GM23338 (cell line): ENCODE results near the gene DACT2. TPM values are rescaled to one million over a fixed set of nuclear protein-coding genes. Genes with fewer than 3 reads are reported as not detected.

Source experiments
- ATAC-seq: fragments of 200-7000 bp; cut with Tn5 transposase; 3 replicates; pipeline ENCODE4 v1.9.1; 2020
- DNase-seq: peaks from one replicate; pipeline ENCODE4 v3.0.0-alpha.2; 2015; ENCODE audit warnings: low spot score
- H2AFZ ChIP-seq: fragments of 200-600 bp; sonication (generic); 2 replicates; pipeline ENCODE4 v1.8.0; 2016; ENCODE audit warnings: antibody characterized with exemption, mild to moderate bottlenecking, moderate library complexity
- H3F3A ChIP-seq: fragments of 200-600 bp; sonication (generic); replicated peaks from 2 replicates; pipeline ENCODE4 v1.8.0; 2017; ENCODE audit warnings: antibody characterized with exemption, mixed run types, low read depth
- H3K27ac ChIP-seq: fragments of 200-600 bp; sonication (generic); 2 replicates; pipeline ENCODE4 v1.6.1; 2016; ENCODE audit warnings: low read depth
- H3K27me3 ChIP-seq: fragments of 200-600 bp; sonication (generic); 2 replicates; pipeline ENCODE4 v1.8.0; 2016; ENCODE audit warnings: mild to moderate bottlenecking, mixed run types, moderate library complexity; ENCODE audit not compliant: insufficient read depth
- H3K36me3 ChIP-seq: fragments of 200-600 bp; sonication (generic); 2 replicates; pipeline ENCODE4 v1.8.0; 2016; ENCODE audit warnings: mild to moderate bottlenecking; ENCODE audit not compliant: insufficient read depth
- H3K4me1 ChIP-seq: fragments of 200-600 bp; sonication (generic); 2 replicates; pipeline ENCODE4 v1.8.0; 2016; ENCODE audit warnings: mild to moderate bottlenecking, moderate library complexity; ENCODE audit not compliant: insufficient read depth
- H3K4me2 ChIP-seq: fragments of 200-600 bp; sonication (generic); 2 replicates; pipeline ENCODE4 v1.7.1; 2017; ENCODE audit warnings: mixed run types
- H3K4me3 ChIP-seq: fragments of 200-600 bp; sonication (generic); 2 replicates; pipeline ENCODE4 v1.6.1; 2016; ENCODE audit warnings: mixed run types
- H3K79me2 ChIP-seq: fragments of 200-600 bp; sonication (generic); replicated peaks from 2 replicates; pipeline ENCODE4 v1.8.0; 2017; ENCODE audit warnings: mild to moderate bottlenecking; ENCODE audit not compliant: insufficient read depth
- H3K9me2 ChIP-seq: fragments of 200-600 bp; sonication (generic); 2 replicates; pipeline ENCODE4 v1.8.0; 2017; ENCODE audit not compliant: insufficient read depth
- H4K20me1 ChIP-seq: fragments of 200-600 bp; sonication (generic); replicated peaks from 2 replicates; pipeline ENCODE4 v1.8.0; 2017; ENCODE audit warnings: mild to moderate bottlenecking; ENCODE audit not compliant: insufficient read depth
- H3K27ac Mint-ChIP-seq: 2 replicates; pipeline ENCODE4 v1.8.0; 2020; ENCODE audit warnings: inconsistent platforms, mild to moderate bottlenecking, moderate library complexity, mixed read lengths
- H3K27me3 Mint-ChIP-seq: 3 replicates; pipeline ENCODE4 v1.8.0; 2022; ENCODE audit warnings: low read depth, mild to moderate bottlenecking, moderate library complexity, mixed read lengths, inconsistent platforms; ENCODE audit not compliant: insufficient read depth, poor library complexity
- H3K36me3 Mint-ChIP-seq: 3 replicates; pipeline ENCODE4 v1.8.0; 2021; ENCODE audit warnings: low read depth, mild to moderate bottlenecking, inconsistent platforms, moderate library complexity, mixed read lengths
- H3K4me1 Mint-ChIP-seq: 3 replicates; pipeline ENCODE4 v1.8.0; 2020; ENCODE audit warnings: mild to moderate bottlenecking, inconsistent platforms, mixed read lengths
- H3K4me3 Mint-ChIP-seq: 3 replicates; pipeline ENCODE4 v1.8.0; 2021; ENCODE audit warnings: moderate library complexity, mild to moderate bottlenecking, inconsistent platforms, mixed read lengths
- H3K9me3 Mint-ChIP-seq: 3 replicates; pipeline ENCODE4 v1.8.0; 2020; ENCODE audit warnings: moderate library complexity, mild to moderate bottlenecking, inconsistent platforms, mixed read lengths
- CREB1 ChIP-seq: fragments of 250-450 bp; sonication (Bioruptor Pico); IDR thresholded peaks from 2 replicates; pipeline ENCODE4 v1.5.0; 2020; ENCODE audit warnings: low read depth, mild to moderate bottlenecking, moderate library complexity
- EZH2phosphoT487 ChIP-seq: fragments of 200-600 bp; sonication (generic); IDR thresholded peaks from one replicate; pipeline ENCODE4 v1.8.1; 2018; ENCODE audit warnings: antibody characterized with exemption; ENCODE audit not compliant: unreplicated experiment
- JUNB ChIP-seq: IDR thresholded peaks from one replicate; pipeline ENCODE4 v1.6.1; 2016; ENCODE audit warnings: antibody characterized with exemption; ENCODE audit not compliant: unreplicated experiment
- NANOG ChIP-seq: IDR thresholded peaks from 2 replicates; pipeline ENCODE4 v1.6.1; 2016; ENCODE audit warnings: antibody characterized with exemption, borderline replicate concordance
- POLR2AphosphoS5 ChIP-seq: IDR thresholded peaks from 2 replicates; pipeline ENCODE4 v1.6.1; 2016; ENCODE audit warnings: antibody characterized with exemption, low read depth
- STAT1 ChIP-seq: IDR thresholded peaks from one replicate; pipeline ENCODE4 v1.6.1; 2016; ENCODE audit warnings: antibody characterized with exemption; ENCODE audit not compliant: unreplicated experiment
- ZNF331 ChIP-seq: fragments of 250-450 bp; sonication (Bioruptor Pico); IDR thresholded peaks from 2 replicates; pipeline ENCODE4 v1.5.0; 2020; ENCODE audit warnings: low read depth, mild to moderate bottlenecking, moderate library complexity
- polyA plus RNA-seq: library from polyadenylated mRNA; unstranded; fragments of >200 nt; fragmentation: Nextera tagmentation; extraction: Ambion mirVana; gene quantifications from 2 replicates; pipeline ENCODE4 v1.2.1, GENCODE V29; 2016
- total RNA-seq: library from RNA; depleted of rRNA; stranded (reverse); fragments of >200 nt; shearing (Covaris generic); gene quantifications from 2 replicates; pipeline ENCODE4 v1.2.3, GENCODE V29; 2014
- TF ChIP-seq, protein P1 (sequence below), 2 experiments: fragments of 200-600 bp in 1 of 2; sonication (generic) in 1 of 2; conservative IDR thresholded peaks; 2 replicates each; pipeline versions ENCODE4 v1.5.1 to v1.6.1; 2016 to 2017; ENCODE audit warnings: antibody characterized with exemption in 2 of 2, low read depth in 2 of 2, mild to moderate bottlenecking in 2 of 2, moderate library complexity in 1 of 2
- TF ChIP-seq, protein P2 (sequence below): IDR thresholded peaks from 2 replicates; pipeline ENCODE4 v1.6.1; 2016; ENCODE audit warnings: antibody characterized with exemption
- TF ChIP-seq, protein P3 (sequence below): IDR thresholded peaks from one replicate; pipeline ENCODE4 v1.6.1; 2018; ENCODE audit warnings: antibody characterized with exemption; ENCODE audit not compliant: unreplicated experiment

The DACT2 gene
- total and polyA plus RNA-seq, 2 experiments from 2014 or later, result 1.8 to 10.6 TPM

DNA sequence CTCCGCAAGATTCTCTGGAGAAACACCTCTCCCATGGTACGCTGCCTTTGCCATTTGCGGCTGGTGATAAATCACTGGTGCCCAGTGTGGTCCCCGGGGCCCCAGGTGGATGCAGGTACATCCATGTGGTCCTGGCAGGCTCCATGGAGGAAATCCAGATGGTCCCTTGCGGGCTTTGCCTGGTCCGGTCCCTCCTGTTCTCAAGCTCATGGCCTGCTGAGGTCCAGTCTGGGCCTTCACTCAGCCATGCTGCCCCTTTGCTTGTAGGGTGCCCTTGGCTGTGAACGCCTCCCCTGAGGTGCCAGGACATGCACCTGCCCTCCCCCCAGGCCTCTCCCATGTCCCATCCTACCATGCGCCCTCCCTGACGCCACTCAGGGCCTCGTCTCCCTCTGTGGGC lies 21.2 kb upstream of the DACT2 start:
- H3F3A ChIP-seq, result no peaks in the 10 kb centered on the region
- H3K36me3 ChIP-seq, result no peaks in the 10 kb centered on the region
- no peak for DNase-seq
- Mint-ChIP-seq H3K4me1 (peaks cover 11% of the 10 kb centered on the region; the same call in 2 of the 3 replicates), H3K4me3 (no peak overlapping the region), H3K27ac (no peak overlapping the region), H3K27me3 (peaks cover 9% of the 10 kb centered on the region), H3K9me3 (no peaks in the 10 kb centered on the region), H3K36me3 (no peaks in the 10 kb centered on the region; the same call in 2 of the 3 replicates)
- H3K9me2 ChIP-seq, result no peaks in the 10 kb centered on the region
- H4K20me1 ChIP-seq, result no peaks in the 10 kb centered on the region
- H3K79me2 ChIP-seq, result no peaks in the 10 kb centered on the region
- no peak overlapping the region for H2AFZ ChIP-seq
- H3K4me3 ChIP-seq, result no peak overlapping the region
- no peak overlapping the region for H3K27ac ChIP-seq
- H3K4me1 ChIP-seq, result no peaks in the 10 kb centered on the region
- no peak for TF ChIP-seq CREB1 (CRISPR knock-in tag)
- no peak for TF ChIP-seq NANOG
- no peak for TF ChIP-seq ZNF331
- TF ChIP-seq, protein P1, sequence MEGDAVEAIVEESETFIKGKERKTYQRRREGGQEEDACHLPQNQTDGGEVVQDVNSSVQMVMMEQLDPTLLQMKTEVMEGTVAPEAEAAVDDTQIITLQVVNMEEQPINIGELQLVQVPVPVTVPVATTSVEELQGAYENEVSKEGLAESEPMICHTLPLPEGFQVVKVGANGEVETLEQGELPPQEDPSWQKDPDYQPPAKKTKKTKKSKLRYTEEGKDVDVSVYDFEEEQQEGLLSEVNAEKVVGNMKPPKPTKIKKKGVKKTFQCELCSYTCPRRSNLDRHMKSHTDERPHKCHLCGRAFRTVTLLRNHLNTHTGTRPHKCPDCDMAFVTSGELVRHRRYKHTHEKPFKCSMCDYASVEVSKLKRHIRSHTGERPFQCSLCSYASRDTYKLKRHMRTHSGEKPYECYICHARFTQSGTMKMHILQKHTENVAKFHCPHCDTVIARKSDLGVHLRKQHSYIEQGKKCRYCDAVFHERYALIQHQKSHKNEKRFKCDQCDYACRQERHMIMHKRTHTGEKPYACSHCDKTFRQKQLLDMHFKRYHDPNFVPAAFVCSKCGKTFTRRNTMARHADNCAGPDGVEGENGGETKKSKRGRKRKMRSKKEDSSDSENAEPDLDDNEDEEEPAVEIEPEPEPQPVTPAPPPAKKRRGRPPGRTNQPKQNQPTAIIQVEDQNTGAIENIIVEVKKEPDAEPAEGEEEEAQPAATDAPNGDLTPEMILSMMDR (conservative IDR thresholded peaks at IDR 0.05; ENCODE audit: low read depth in 2 of 2), result no peak
- no peak for TF ChIP-seq POLR2AphosphoS5
- TF ChIP-seq STAT1, result no peak
- no peak for TF ChIP-seq EZH2phosphoT487
- TF ChIP-seq, protein P2, sequence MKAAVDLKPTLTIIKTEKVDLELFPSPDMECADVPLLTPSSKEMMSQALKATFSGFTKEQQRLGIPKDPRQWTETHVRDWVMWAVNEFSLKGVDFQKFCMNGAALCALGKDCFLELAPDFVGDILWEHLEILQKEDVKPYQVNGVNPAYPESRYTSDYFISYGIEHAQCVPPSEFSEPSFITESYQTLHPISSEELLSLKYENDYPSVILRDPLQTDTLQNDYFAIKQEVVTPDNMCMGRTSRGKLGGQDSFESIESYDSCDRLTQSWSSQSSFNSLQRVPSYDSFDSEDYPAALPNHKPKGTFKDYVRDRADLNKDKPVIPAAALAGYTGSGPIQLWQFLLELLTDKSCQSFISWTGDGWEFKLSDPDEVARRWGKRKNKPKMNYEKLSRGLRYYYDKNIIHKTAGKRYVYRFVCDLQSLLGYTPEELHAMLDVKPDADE, result no peak
- ATAC-seq, result no peak
- H3K4me2 ChIP-seq, result no peak overlapping the region
- no peaks in the 10 kb centered on the region for H3K27me3 ChIP-seq

DNA sequence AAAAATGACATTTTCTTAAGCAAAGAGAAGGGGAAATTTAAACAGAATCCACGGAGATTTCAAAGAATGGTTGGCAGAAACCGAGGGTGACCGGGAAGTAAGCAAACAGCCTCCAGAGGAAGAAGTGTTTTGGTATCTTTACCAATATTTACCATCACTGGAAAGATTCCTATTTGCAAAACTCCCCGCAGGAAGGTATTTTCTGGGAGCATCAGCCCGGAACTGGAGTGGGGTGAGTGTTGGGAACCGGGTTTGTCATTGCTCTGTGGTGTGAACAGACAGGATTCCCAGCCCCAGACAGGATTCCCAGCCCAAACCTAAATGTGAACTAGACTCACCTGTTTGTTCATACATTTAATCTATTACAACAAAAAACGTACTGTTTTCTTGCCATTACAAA lies 19.2 kb upstream of the DACT2 start:
- no peaks in the 10 kb centered on the region for H4K20me1 ChIP-seq
- H3K27me3 Mint-ChIP-seq, result peaks cover 4% of the 10 kb centered on the region
- peaks cover 7% of the 10 kb centered on the region for H3K4me1 Mint-ChIP-seq
- no peaks in the 10 kb centered on the region for H3K36me3 Mint-ChIP-seq
- H3K79me2 ChIP-seq, result no peaks in the 10 kb centered on the region
- H3K4me3 Mint-ChIP-seq, result no peak overlapping the region
- H3K36me3 ChIP-seq, result no peaks in the 10 kb centered on the region
- H3K4me2 ChIP-seq, result no peak overlapping the region
- no peak overlapping the region for H3K4me3 ChIP-seq
- no peak overlapping the region for H3K27ac ChIP-seq
- TF ChIP-seq ZNF331 (no peak), NANOG (no peak), JUNB (no peak)
- TF ChIP-seq, protein P1 (conservative IDR thresholded peaks at IDR 0.05; ENCODE audit: low read depth in 2 of 2), result no peak
- TF ChIP-seq, protein P3, sequence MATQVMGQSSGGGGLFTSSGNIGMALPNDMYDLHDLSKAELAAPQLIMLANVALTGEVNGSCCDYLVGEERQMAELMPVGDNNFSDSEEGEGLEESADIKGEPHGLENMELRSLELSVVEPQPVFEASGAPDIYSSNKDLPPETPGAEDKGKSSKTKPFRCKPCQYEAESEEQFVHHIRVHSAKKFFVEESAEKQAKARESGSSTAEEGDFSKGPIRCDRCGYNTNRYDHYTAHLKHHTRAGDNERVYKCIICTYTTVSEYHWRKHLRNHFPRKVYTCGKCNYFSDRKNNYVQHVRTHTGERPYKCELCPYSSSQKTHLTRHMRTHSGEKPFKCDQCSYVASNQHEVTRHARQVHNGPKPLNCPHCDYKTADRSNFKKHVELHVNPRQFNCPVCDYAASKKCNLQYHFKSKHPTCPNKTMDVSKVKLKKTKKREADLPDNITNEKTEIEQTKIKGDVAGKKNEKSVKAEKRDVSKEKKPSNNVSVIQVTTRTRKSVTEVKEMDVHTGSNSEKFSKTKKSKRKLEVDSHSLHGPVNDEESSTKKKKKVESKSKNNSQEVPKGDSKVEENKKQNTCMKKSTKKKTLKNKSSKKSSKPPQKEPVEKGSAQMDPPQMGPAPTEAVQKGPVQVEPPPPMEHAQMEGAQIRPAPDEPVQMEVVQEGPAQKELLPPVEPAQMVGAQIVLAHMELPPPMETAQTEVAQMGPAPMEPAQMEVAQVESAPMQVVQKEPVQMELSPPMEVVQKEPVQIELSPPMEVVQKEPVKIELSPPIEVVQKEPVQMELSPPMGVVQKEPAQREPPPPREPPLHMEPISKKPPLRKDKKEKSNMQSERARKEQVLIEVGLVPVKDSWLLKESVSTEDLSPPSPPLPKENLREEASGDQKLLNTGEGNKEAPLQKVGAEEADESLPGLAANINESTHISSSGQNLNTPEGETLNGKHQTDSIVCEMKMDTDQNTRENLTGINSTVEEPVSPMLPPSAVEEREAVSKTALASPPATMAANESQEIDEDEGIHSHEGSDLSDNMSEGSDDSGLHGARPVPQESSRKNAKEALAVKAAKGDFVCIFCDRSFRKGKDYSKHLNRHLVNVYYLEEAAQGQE, result no peak
- TF ChIP-seq, protein P2, result no peak
- DNase-seq (no peak), ATAC-seq (no peak)
- no peak overlapping the region for H2AFZ ChIP-seq
- H3K9me2 ChIP-seq, result no peaks in the 10 kb centered on the region
- H3K4me1 ChIP-seq, result no peaks in the 10 kb centered on the region
- H3K27ac Mint-ChIP-seq, result no peak overlapping the region
- no peaks in the 10 kb centered on the region for H3F3A ChIP-seq
- no peaks in the 10 kb centered on the region for H3K9me3 Mint-ChIP-seq
- H3K27me3 ChIP-seq, result no peaks in the 10 kb centered on the region
